SK-N-SH (cell line): Measurements from ENCODE around the gene BORCS6. TPM values are rescaled to one million over a fixed set of nuclear protein-coding genes. Genes with fewer than 3 reads are reported as not detected.

Experiments
- CTCF ChIA-PET: fragments of 300-600, 350-600 bp; formaldehyde crosslinking; extraction: SDS; loops from one replicate; lab custom pipeline; 2021; lab: Yijun Ruan, JAX
- POLR2A ChIA-PET: fragments of 350-600 bp; sonication (Branson Sonifier 250); formaldehyde crosslinking; extraction: SDS; loops from one replicate; lab custom pipeline; 2020; ENCODE audit warnings: antibody characterized with exemption, inconsistent platforms; lab: Yijun Ruan, JAX
- DNase-seq: peaks from one replicate; pipeline ENCODE4 v3.0.0; 2012
- H2AFZ ChIP-seq: fragments of 200-600 bp; sonication (generic); 2 replicates; pipeline ENCODE4 v1.8.1; 2016; ENCODE audit warnings: antibody characterized with exemption, mild to moderate bottlenecking, low read depth
- H3F3A ChIP-seq: fragments of 200-600 bp; sonication (generic); replicated peaks from 2 replicates; pipeline ENCODE3; 2016; ENCODE audit warnings: antibody characterized with exemption, mild to moderate bottlenecking; ENCODE audit not compliant: insufficient read depth
- H3K27ac ChIP-seq, 2 experiments: fragments of 200-500 bp in 1 of 2; fragments of 200-600 bp in 1 of 2; sonication (Bioruptor generic) in 1 of 2; sonication (generic), shearing (Covaris generic) in 1 of 2; 2 replicates each; pipeline versions ENCODE4 v1.5.1 to v1.6.1; 2014 to 2016; ENCODE audit warnings: low read depth in 2 of 2, inconsistent platforms in 1 of 2, low read length in 1 of 2, mild to moderate bottlenecking in 1 of 2, mixed read lengths in 1 of 2
- H3K27me3 ChIP-seq: fragments of 200-600 bp; sonication (generic), shearing (Covaris generic); 2 replicates; pipeline ENCODE4 v1.6.1; 2016; ENCODE audit warnings: mixed run types; ENCODE audit not compliant: insufficient read depth
- H3K36me3 ChIP-seq, 2 experiments: fragments of 200-500 bp in 1 of 2; fragments of 200-600 bp in 1 of 2; sonication (Bioruptor generic) in 1 of 2; sonication (generic) in 1 of 2; replicated peaks in 1 of 2; 2 replicates each; pipeline versions ENCODE3 to v1.5.1; 2014 to 2016; ENCODE audit warnings: low read length in 1 of 2, mild to moderate bottlenecking in 1 of 2; ENCODE audit not compliant: insufficient read depth in 2 of 2, control insufficient read depth in 1 of 2
- H3K4me1 ChIP-seq, 2 experiments: fragments of 200-500 bp in 1 of 2; fragments of 200-600 bp in 1 of 2; sonication (Bioruptor generic) in 1 of 2; sonication (generic), shearing (Covaris generic) in 1 of 2; 2 replicates each; pipeline versions ENCODE4 v1.5.1 to v1.6.1; 2014 to 2016; ENCODE audit warnings: low read depth in 1 of 2, low read length in 1 of 2, mixed run types in 1 of 2; ENCODE audit not compliant: insufficient read depth in 2 of 2, control insufficient read depth in 1 of 2
- H3K4me2 ChIP-seq: fragments of 200-600 bp; sonication (generic), shearing (Covaris generic); 2 replicates; pipeline ENCODE4 v1.6.1; 2017; ENCODE audit warnings: mixed run types
- H3K4me3 ChIP-seq, 2 experiments: fragments of 200-500 bp in 1 of 2; fragments of 200-600 bp in 1 of 2; sonication (Bioruptor generic) in 1 of 2; sonication (generic), shearing (Covaris generic) in 1 of 2; 2 replicates each; pipeline versions ENCODE4 v1.5.1 to v1.8.1; 2014 to 2016; ENCODE audit warnings: low read depth in 2 of 2, inconsistent platforms in 1 of 2, low read length in 1 of 2, mild to moderate bottlenecking in 1 of 2, mixed read lengths in 1 of 2, moderate library complexity in 1 of 2
- H3K79me2 ChIP-seq: fragments of 200-600 bp; sonication (generic); 2 replicates; pipeline ENCODE4 v1.8.1; 2017; ENCODE audit warnings: mild to moderate bottlenecking; ENCODE audit not compliant: insufficient read depth
- H3K9ac ChIP-seq: fragments of 200-600 bp; sonication (generic); 2 replicates; pipeline ENCODE4 v1.6.1; 2017; ENCODE audit warnings: mixed run types
- H3K9me2 ChIP-seq: fragments of 200-600 bp; sonication (generic); 2 replicates; pipeline ENCODE4 v1.6.1; 2017; ENCODE audit warnings: mixed run types
- H3K9me3 ChIP-seq: fragments of 200-600 bp; sonication (generic); 2 replicates; pipeline ENCODE4 v1.6.1; 2017; ENCODE audit warnings: mixed run types, mild to moderate bottlenecking, moderate library complexity
- H4K20me1 ChIP-seq: fragments of 200-600 bp; sonication (generic); 2 replicates; pipeline ENCODE4 v1.6.1; 2017; ENCODE audit warnings: mild to moderate bottlenecking, mixed run types; ENCODE audit not compliant: insufficient read depth
- ELF1 ChIP-seq: IDR thresholded peaks from 2 replicates; pipeline ENCODE4 v1.4.0; 2012
- EP300 ChIP-seq, 2 experiments: IDR thresholded peaks; 2 replicates each; pipeline versions ENCODE4 v1.4.0 to v1.6.1; 2012; ENCODE audit warnings: borderline replicate concordance in 1 of 2, low read depth in 1 of 2, low read length in 1 of 2
- EZH2phosphoT487 ChIP-seq: fragments of 200-600 bp; sonication (generic); IDR thresholded peaks from 2 replicates; pipeline ENCODE4 v1.6.1; 2017; ENCODE audit warnings: low read depth, mixed run types, mild to moderate bottlenecking, antibody characterized with exemption, moderate library complexity, borderline replicate concordance
- FOXJ3 ChIP-seq: sonication (generic); formaldehyde crosslinking; IDR thresholded peaks from 2 replicates; pipeline ENCODE4 v1.5.1; 2020; ENCODE audit warnings: mild to moderate bottlenecking, missing genetic modification reagents
- GABPA ChIP-seq: IDR thresholded peaks from 2 replicates; pipeline ENCODE4 v1.4.0; 2012; ENCODE audit warnings: low read depth, mild to moderate bottlenecking
- MXI1 ChIP-seq: IDR thresholded peaks from 2 replicates; pipeline ENCODE4 v1.6.1; 2012; ENCODE audit warnings: mild to moderate bottlenecking, low read depth, low read length, improper control_type of control experiment
- NRF1 ChIP-seq: IDR thresholded peaks from 2 replicates; pipeline ENCODE4 v1.6.1; 2012; ENCODE audit warnings: low read depth, mild to moderate bottlenecking, low read length
- POLR2AphosphoS5 ChIP-seq: IDR thresholded peaks from 2 replicates; pipeline ENCODE4 v1.6.1; 2012; ENCODE audit warnings: low read depth, low read length
- RAD21 ChIP-seq: IDR thresholded peaks from 2 replicates; pipeline ENCODE4 v1.6.1; 2012; ENCODE audit warnings: mild to moderate bottlenecking, low read length
- RCOR1 ChIP-seq: fragments of 150-350 bp; IDR thresholded peaks from 2 replicates; pipeline ENCODE4 v1.6.1; 2017; ENCODE audit warnings: antibody characterized with exemption, low read length
- RFX5 ChIP-seq: IDR thresholded peaks from 2 replicates; pipeline ENCODE4 v1.6.1; 2012; ENCODE audit warnings: mild to moderate bottlenecking, improper control_type of control experiment, low read length
- SIN3A ChIP-seq: IDR thresholded peaks from 2 replicates; pipeline ENCODE4 v1.6.1; 2012; ENCODE audit warnings: low read depth, mild to moderate bottlenecking, low read length, moderate library complexity, borderline replicate concordance
- WGBS: methylation state at CpG from one replicate; pipeline ENCODE4 v1.1.6; 2017; ENCODE audit warnings: low lambda C conversion rate; 5-methylcytosine and 5-hydroxymethylcytosine counted together
- polyA plus RNA-seq, 3 experiments: library from polyadenylated mRNA; depleted of rRNA; stranded (reverse); fragments of >200 nt; gene quantifications; 2 replicates each; pipeline ENCODE4 v1.2.3, GENCODE V29; 2012
- TF ChIP-seq, protein P1 (sequence below): fragments of 200-600 bp; sonication (generic); IDR thresholded peaks from 2 replicates; pipeline ENCODE4 v1.6.1; 2017; ENCODE audit warnings: antibody characterized with exemption, mild to moderate bottlenecking, moderate library complexity
- TF ChIP-seq, protein P2 (sequence below): IDR thresholded peaks from 2 replicates; pipeline ENCODE4 v1.4.0; 2012; ENCODE audit warnings: low read depth
- TF ChIP-seq, protein P3 (sequence below): IDR thresholded peaks from 2 replicates; pipeline ENCODE4 v1.6.1; 2012; ENCODE audit warnings: mild to moderate bottlenecking, low read depth, low read length, moderate library complexity

The BORCS6 gene
- polyA plus RNA-seq, 1 of the 3 experiments (the other 2 are of a cell fraction): 4.3 TPM

DNA sequence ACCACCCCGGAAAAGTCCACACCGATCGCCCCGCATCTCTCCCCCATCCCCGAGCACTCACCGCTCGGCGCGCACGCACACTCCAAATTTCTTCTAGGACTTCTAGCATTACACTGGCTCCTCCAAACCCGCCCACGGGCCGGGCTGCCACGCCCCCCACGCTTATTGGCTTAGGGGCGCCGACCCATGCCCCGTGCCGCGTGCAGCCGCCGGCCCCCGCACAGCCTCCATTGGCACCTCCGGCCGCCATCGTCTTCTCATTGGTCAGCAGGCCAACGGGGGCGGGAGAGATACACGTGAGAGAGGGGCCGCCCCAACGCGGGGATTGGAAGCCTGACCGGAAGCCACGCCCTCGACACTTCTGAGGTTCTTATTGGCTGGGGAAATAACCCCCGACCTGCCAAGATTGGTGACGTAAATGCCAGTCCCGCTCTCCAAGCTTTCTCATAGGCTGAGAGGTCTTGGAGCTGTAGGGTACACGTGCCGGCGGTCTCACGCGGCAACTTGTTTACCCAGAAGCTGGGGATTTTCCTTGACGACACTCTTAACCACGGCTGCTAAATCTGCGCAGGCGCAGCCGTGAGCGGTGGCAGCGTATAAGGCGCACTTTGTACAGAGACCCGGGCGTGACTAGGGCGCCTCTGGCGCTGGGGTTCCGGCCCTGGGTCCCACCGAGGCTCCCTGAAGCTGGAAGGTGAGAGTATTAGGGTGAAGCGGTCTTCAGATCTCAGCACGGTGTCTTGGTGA is 33.6 kb downstream of the BORCS6 start (continued):
- peak; percentile 75 for TF ChIP-seq GABPA
- peak; percentile 44; the same call in 1 of the 2 replicates for TF ChIP-seq SIN3A
- TF ChIP-seq MXI1: peak; percentile 91
- TF ChIP-seq ELF1: peak; percentile 37; the same call in 1 of the 2 replicates
- peak; percentile 86 for TF ChIP-seq NRF1
- TF ChIP-seq POLR2AphosphoS5: peak; percentile 74
- no peak for TF ChIP-seq EP300 (IDR thresholded peaks at IDR 0.05; ENCODE audit: borderline replicate concordance in 1 of 2, low read depth in 1 of 2, low read length in 1 of 2)
- peak; percentile 58 for TF ChIP-seq FOXJ3 (CRISPR knock-in tag)
- TF ChIP-seq EZH2phosphoT487: no peak
- TF ChIP-seq, protein P1, sequence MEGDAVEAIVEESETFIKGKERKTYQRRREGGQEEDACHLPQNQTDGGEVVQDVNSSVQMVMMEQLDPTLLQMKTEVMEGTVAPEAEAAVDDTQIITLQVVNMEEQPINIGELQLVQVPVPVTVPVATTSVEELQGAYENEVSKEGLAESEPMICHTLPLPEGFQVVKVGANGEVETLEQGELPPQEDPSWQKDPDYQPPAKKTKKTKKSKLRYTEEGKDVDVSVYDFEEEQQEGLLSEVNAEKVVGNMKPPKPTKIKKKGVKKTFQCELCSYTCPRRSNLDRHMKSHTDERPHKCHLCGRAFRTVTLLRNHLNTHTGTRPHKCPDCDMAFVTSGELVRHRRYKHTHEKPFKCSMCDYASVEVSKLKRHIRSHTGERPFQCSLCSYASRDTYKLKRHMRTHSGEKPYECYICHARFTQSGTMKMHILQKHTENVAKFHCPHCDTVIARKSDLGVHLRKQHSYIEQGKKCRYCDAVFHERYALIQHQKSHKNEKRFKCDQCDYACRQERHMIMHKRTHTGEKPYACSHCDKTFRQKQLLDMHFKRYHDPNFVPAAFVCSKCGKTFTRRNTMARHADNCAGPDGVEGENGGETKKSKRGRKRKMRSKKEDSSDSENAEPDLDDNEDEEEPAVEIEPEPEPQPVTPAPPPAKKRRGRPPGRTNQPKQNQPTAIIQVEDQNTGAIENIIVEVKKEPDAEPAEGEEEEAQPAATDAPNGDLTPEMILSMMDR: no peak; the same call in 1 of the 2 replicates
- TF ChIP-seq RCOR1: no peak

DNA sequence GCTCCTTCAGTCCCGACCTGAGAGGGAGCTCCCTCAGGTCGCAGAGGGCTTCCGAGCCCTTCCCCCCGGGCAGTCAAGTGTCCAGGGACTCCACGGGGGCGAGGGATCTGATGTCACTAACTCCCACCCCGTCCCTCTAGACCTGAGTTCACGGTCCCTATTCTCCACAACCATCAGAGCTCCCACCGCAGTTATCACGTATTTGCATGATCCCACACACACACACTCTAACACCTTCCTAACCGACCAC is 34.1 kb downstream of the BORCS6 start:
- peak overlapping the region; percentile 54 to 78 for H3K4me3 ChIP-seq
- peaks cover 34% of the 10 kb centered on the region for H3K79me2 ChIP-seq
- peak overlapping the region; percentile 95 for H3K4me2 ChIP-seq
- TF ChIP-seq RFX5: no peak
- TF ChIP-seq POLR2AphosphoS5: no peak
- no peak for TF ChIP-seq RCOR1
- TF ChIP-seq, protein P2, sequence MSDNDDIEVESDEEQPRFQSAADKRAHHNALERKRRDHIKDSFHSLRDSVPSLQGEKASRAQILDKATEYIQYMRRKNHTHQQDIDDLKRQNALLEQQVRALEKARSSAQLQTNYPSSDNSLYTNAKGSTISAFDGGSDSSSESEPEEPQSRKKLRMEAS: no peak
- TF ChIP-seq SIN3A: no peak
- no peak for TF ChIP-seq MXI1
- no peak for TF ChIP-seq RAD21
- TF ChIP-seq, protein P3, sequence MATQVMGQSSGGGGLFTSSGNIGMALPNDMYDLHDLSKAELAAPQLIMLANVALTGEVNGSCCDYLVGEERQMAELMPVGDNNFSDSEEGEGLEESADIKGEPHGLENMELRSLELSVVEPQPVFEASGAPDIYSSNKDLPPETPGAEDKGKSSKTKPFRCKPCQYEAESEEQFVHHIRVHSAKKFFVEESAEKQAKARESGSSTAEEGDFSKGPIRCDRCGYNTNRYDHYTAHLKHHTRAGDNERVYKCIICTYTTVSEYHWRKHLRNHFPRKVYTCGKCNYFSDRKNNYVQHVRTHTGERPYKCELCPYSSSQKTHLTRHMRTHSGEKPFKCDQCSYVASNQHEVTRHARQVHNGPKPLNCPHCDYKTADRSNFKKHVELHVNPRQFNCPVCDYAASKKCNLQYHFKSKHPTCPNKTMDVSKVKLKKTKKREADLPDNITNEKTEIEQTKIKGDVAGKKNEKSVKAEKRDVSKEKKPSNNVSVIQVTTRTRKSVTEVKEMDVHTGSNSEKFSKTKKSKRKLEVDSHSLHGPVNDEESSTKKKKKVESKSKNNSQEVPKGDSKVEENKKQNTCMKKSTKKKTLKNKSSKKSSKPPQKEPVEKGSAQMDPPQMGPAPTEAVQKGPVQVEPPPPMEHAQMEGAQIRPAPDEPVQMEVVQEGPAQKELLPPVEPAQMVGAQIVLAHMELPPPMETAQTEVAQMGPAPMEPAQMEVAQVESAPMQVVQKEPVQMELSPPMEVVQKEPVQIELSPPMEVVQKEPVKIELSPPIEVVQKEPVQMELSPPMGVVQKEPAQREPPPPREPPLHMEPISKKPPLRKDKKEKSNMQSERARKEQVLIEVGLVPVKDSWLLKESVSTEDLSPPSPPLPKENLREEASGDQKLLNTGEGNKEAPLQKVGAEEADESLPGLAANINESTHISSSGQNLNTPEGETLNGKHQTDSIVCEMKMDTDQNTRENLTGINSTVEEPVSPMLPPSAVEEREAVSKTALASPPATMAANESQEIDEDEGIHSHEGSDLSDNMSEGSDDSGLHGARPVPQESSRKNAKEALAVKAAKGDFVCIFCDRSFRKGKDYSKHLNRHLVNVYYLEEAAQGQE: no peak
- H3K36me3 ChIP-seq: peaks cover 11 to 17% of the 10 kb centered on the region in 2 experiments
- peak overlapping the region; percentile 40 to 95; a peak in 3 of 4 replicates for H3K27ac ChIP-seq
- DNase-seq: no peak
- H3K9me3 ChIP-seq: no peaks in the 10 kb centered on the region
- H3F3A ChIP-seq: peaks cover 41% of the 10 kb centered on the region
- H3K9ac ChIP-seq: peak overlapping the region; percentile 98
- H3K9me2 ChIP-seq: no peaks in the 10 kb centered on the region
- no peak overlapping the region; the same call in 1 of the 2 replicates for H2AFZ ChIP-seq
- no peaks in the 10 kb centered on the region; the same call in 1 of the 2 replicates for H4K20me1 ChIP-seq
- H3K4me1 ChIP-seq: peaks cover 32 to 45% of the 10 kb centered on the region in 2 experiments; a peak in 3 of 4 replicates
- WGBS: 5% methylated on average over 9 of the region's 11 CpGs
- POLR2A ChIA-PET: interaction anchor here (0.6 to 2.1 kb wide), 5 partner anchors 12 to 32 kb away, joined by 3 to 13 read pairs (median 4); no protein-coding TSS in a partner anchor
- no peaks in the 10 kb centered on the region for H3K27me3 ChIP-seq
- CTCF ChIA-PET: interaction anchor here (1.1 to 9.4 kb wide), 4 partner anchors 18 to 46 kb away, joined by 4 to 98 read pairs (median 12); no protein-coding TSS in a partner anchor
